Subcutaneous abdominal adipose tissue (tissue), 5 donors: ENCODE data around the gene PABPN1L.

ENCODE experiments used
- H3K27ac ChIP-seq: one replicate; pipeline ENCODE4 v1.7.0; 2013; ENCODE audit warnings: low read depth, mild to moderate bottlenecking, inconsistent platforms, low read length, moderate library complexity
- H3K27me3 ChIP-seq, 5 donors: one replicate each; pipeline ENCODE4 v1.7.0; 2013; ENCODE audit warnings: low read length in 5 of 5, inconsistent platforms in 1 of 5; ENCODE audit not compliant: control insufficient read depth in 5 of 5, insufficient read depth in 4 of 5
- H3K36me3 ChIP-seq, 5 donors: one replicate each; pipeline ENCODE4 v1.7.0; 2013; ENCODE audit warnings: low read length in 5 of 5; ENCODE audit not compliant: control insufficient read depth in 5 of 5, insufficient read depth in 5 of 5
- H3K4me1 ChIP-seq, 5 donors: one replicate each; pipeline ENCODE4 v1.7.0; 2013; ENCODE audit warnings: low read length in 5 of 5, mild to moderate bottlenecking in 3 of 5, moderate library complexity in 1 of 5; ENCODE audit not compliant: control insufficient read depth in 5 of 5, insufficient read depth in 5 of 5
- H3K4me3 ChIP-seq, 5 donors: one replicate each; pipeline ENCODE4 v1.7.0; 2013; ENCODE audit warnings: low read length in 5 of 5, low read depth in 1 of 5
- H3K9ac ChIP-seq, 5 donors: one replicate each; pipeline ENCODE4 v1.7.0; 2013; ENCODE audit warnings: low read length in 5 of 5, mild to moderate bottlenecking in 4 of 5, moderate library complexity in 3 of 5
- H3K9me3 ChIP-seq, 5 donors: one replicate each; pipeline ENCODE4 v1.7.0; 2013; ENCODE audit warnings: low read length in 5 of 5; ENCODE audit not compliant: control insufficient read depth in 5 of 5
- donor health status: healthy.
- donor health status: healthy.
- donor health status: healthy.
- donor health status: healthy.
- donor health status: healthy.

The PABPN1L gene, protein sequence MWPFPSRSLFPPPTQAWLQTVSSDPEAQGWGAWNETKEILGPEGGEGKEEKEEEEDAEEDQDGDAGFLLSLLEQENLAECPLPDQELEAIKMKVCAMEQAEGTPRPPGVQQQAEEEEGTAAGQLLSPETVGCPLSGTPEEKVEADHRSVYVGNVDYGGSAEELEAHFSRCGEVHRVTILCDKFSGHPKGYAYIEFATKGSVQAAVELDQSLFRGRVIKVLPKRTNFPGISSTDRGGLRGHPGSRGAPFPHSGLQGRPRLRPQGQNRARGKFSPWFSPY

GRCh38 chr16:88866151-88866920 lies at the start of gene PABPN1L:
Gene PABPN1L (minus strand): TSS chr16:88866660. CDS start chr16:88866606, 54 bp downstream.
- H3K27ac ChIP-seq, result no peak within 1 kb of the TSS
- H3K9ac ChIP-seq, result no peak within 1 kb of the TSS
- H3K4me1 ChIP-seq, result peaks cover 0 to 11% (median 9%) of the 10 kb centered on the region in 5 donors
- H3K27me3 ChIP-seq, result peaks cover 25 to 34% (median 30%) of the 10 kb centered on the region in 5 donors
- H3K4me3 ChIP-seq, result no peak within 1 kb of the TSS
- H3K9me3 ChIP-seq, result no peaks in the 10 kb centered on the region
- peaks cover 0 to 22% (median 18%) of the 10 kb centered on the region in 5 donors for H3K36me3 ChIP-seq

DNA sequence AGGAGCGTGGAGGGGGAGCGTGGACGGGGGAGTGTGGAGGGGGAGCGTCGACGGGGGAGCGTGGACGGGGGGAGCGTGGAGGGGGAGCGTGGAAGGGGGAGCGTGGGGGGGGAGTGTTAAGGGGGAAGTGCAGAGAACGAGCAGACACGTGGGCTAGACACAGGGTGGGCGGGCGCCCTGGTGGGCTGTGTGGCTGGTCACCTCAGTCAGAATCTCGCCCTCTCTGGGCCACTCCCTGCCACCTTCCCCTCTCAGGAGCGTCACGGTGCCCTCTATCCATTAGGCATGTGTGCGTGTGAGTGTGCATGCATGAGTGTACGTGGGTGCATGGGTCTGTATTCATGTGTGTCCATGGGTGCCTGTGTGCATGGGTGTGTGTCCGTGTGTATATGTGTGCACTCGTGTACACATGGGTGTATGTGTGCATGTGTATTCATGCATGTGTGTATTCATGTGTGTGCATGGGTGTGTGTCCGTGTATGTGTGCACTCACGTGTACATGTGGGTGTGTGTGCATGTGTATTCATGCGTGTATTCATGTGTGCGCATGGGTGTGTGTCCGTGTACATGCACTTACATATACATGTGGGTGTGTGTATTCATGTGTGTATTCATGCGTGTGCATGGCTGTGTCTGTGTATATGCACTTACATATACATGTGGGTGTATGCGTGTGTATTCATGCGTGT lies 49.3 kb upstream of the PABPN1L start:
- H3K27ac ChIP-seq, result no peak overlapping the region
- H3K4me3 ChIP-seq, result no peak overlapping the region
- H3K27me3 ChIP-seq, result peaks cover 0 to 3% (median 0%) of the 10 kb centered on the region in 5 donors
- H3K9me3 ChIP-seq, result no peaks in the 10 kb centered on the region
- H3K4me1 ChIP-seq, result peaks cover 0 to 27% (median 21%) of the 10 kb centered on the region in 5 donors
- H3K36me3 ChIP-seq, result peaks cover 0 to 6% (median 0%) of the 10 kb centered on the region in 5 donors
- no peak overlapping the region for H3K9ac ChIP-seq

GRCh38 chr16:88914750-88915368 lies 48.4 kb upstream of the PABPN1L start:
- Histone ChIP-seq H3K27me3 (peaks cover 0 to 5% (median 0%) of the 10 kb centered on the region in 5 donors), H3K9ac (no peak overlapping the region), H3K9me3 (no peaks in the 10 kb centered on the region), H3K36me3 (peaks cover 0 to 6% (median 0%) of the 10 kb centered on the region in 5 donors), H3K27ac (no peak overlapping the region), H3K4me3 (no peak overlapping the region), H3K4me1 (peaks cover 0 to 23% (median 14%) of the 10 kb centered on the region in 5 donors)

DNA sequence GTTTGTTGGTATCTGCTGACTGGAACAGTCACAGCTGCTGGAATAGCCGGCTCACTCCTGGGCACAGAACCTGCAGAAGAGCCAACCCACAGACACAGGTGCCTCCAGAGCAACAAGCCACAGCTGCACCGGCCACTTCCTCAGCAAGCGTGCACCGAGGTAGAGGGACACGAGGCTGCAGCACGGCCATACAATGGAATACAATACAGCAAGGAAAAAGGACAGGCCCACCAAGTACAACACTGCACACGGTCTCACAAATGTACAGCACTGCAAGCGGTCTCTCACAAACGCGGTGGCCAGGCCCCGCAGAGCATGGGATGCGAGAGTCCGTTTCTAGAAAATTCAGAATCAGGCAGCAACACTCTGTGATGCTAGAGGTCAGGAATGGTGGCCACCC lies 47.4 kb upstream of the PABPN1L start:
- Histone ChIP-seq H3K27ac (no peak overlapping the region), H3K27me3 (peaks cover 0 to 5% (median 0%) of the 10 kb centered on the region in 5 donors), H3K9me3 (no peaks in the 10 kb centered on the region), H3K36me3 (peaks cover 0 to 6% (median 0%) of the 10 kb centered on the region in 5 donors), H3K4me1 (peaks cover 0 to 22% (median 12%) of the 10 kb centered on the region in 5 donors), H3K4me3 (no peak overlapping the region), H3K9ac (no peak overlapping the region)

- Histone ChIP-seq H3K36me3 (peaks cover 0 to 6% (median 0%) of the 10 kb centered on the region in 5 donors), H3K9ac (no peak overlapping the region), H3K27me3 (peaks cover 0 to 9% (median 0%) of the 10 kb centered on the region in 5 donors), H3K4me1 (peaks cover 3 to 27% (median 12%) of the 10 kb centered on the region in 5 donors), H3K9me3 (no peaks in the 10 kb centered on the region), H3K27ac (no peak overlapping the region), H3K4me3 (no peak overlapping the region)
Measured at GRCh38 chr16:88913001-88913612, 46.6 kb upstream of the PABPN1L start.

DNA sequence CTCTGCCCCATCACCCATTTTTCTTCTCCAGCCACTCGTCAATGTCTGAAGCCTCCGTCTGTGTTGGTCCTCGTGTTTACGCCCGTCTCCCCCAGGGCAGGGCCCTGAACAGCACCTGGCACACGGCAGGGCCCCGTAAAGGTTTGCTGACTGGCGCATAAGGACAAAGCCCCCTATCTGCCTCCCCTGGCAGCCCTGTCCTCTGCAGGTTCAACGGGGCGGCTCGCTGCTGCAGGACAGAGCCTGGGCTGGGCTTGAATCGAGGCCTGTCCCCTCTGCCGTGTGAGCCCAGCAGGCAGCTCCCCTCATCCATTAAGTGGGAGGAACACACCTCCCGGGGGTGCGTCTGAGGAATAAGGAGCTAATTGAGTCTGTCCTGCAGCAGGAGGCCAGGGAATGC lies 46.1 kb upstream of the PABPN1L start:
- Histone ChIP-seq H3K27me3 (peaks cover 0 to 9% (median 0%) of the 10 kb centered on the region in 5 donors), H3K9ac (no peak overlapping the region), H3K36me3 (peaks cover 0 to 6% (median 0%) of the 10 kb centered on the region in 5 donors), H3K4me3 (no peak overlapping the region), H3K9me3 (no peaks in the 10 kb centered on the region), H3K4me1 (peaks cover 3 to 27% (median 12%) of the 10 kb centered on the region in 5 donors), H3K27ac (no peak overlapping the region)

DNA sequence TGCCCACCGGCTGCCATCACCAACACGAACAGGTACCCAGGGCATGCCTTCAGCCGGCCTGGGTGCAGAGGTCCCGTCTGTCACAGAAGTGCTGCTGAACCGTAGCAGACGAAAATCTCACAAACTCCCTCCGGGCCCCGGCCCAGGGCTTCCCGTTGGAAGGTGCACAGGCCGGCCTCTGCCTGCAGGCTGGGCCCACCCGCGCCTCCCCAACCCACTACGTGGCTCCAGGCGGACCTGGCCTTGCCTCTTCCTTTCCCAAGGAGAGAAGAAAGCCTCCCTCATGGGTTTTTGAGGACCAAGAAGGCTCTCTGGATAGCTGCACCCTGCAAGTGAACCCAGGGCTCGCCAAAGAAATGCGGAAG lies 45.5 kb upstream of the PABPN1L start:
- no peak overlapping the region for H3K4me3 ChIP-seq
- no peak overlapping the region for H3K27ac ChIP-seq
- H3K4me1 ChIP-seq, result peaks cover 3 to 27% (median 12%) of the 10 kb centered on the region in 5 donors
- no peak overlapping the region for H3K9ac ChIP-seq
- peaks cover 0 to 6% (median 0%) of the 10 kb centered on the region in 5 donors for H3K36me3 ChIP-seq
- H3K27me3 ChIP-seq, result peaks cover 0 to 9% (median 0%) of the 10 kb centered on the region in 5 donors
- no peaks in the 10 kb centered on the region for H3K9me3 ChIP-seq

GRCh38 chr16:88911136-88911945 lies 44.9 kb upstream of the PABPN1L start:
- Histone ChIP-seq H3K27me3 (peaks cover 0 to 9% (median 0%) of the 10 kb centered on the region in 5 donors), H3K9ac (no peak overlapping the region), H3K27ac (no peak overlapping the region), H3K4me3 (no peak overlapping the region), H3K9me3 (no peaks in the 10 kb centered on the region), H3K4me1 (peaks cover 3 to 29% (median 12%) of the 10 kb centered on the region in 5 donors), H3K36me3 (peaks cover 0 to 6% (median 0%) of the 10 kb centered on the region in 5 donors)
